ENCODE data around the gene EFTUD2. TPM values are rescaled to one million over a fixed set of nuclear protein-coding genes. Genes with fewer than 3 reads are reported as not detected.

Gene EFTUD2
- total RNA-seq, 1 donor, result 72.7 TPM

DNA sequence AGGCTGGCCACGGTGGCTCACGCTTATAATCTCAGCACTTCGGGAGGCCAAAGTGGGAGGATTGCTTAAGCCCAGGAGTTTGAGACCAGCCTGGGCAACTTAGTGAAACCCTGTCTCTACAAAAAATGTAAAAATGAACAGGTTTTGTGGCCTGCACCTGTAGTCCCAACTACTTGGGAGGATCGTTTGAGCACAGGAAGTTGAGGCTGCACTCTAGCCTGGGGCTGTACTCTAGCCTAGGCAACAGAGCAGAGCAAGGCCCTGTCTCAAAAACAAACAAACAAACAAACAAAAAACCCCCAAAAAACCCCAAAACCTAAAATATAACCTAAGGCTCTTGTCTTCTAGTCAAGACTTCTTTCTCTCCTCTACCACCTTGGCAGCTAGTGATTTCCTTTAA is 59.0 kb downstream of the EFTUD2 start:
- H3K36me3 ChIP-seq (ENCODE audit: insufficient read depth, low read length), result no peaks in the 10 kb centered on the region
- no peak overlapping the region for H3K4me2 ChIP-seq (ENCODE audit: insufficient read depth, low read length)
- H4K20me1 ChIP-seq (ENCODE audit: insufficient read depth, low read length), result no peaks in the 10 kb centered on the region
- DNase-seq (ENCODE audit: insufficient read length, low spot score, missing footprints), result no peak
- peaks cover 2% of the 10 kb centered on the region for H3K4me1 ChIP-seq (ENCODE audit: insufficient read depth, low read length)
- no peaks in the 10 kb centered on the region for H3K9me3 ChIP-seq (ENCODE audit: low read depth, low read length)
- no peak overlapping the region for H3K27ac ChIP-seq (ENCODE audit: low read depth, low read length)
- no peak for TF ChIP-seq CTCF (IDR thresholded peaks at IDR 0.05; ENCODE audit: extremely low read depth, low read depth, low read length)
- no peak overlapping the region for H3K4me3 ChIP-seq (ENCODE audit: insufficient read depth, low read length)
- no peak overlapping the region for H2AFZ ChIP-seq (ENCODE audit: low read length)
- no peaks in the 10 kb centered on the region for H3K27me3 ChIP-seq (ENCODE audit: insufficient read depth, low read length)
- H3K79me2 ChIP-seq (ENCODE audit: insufficient read depth, low read length), result no peaks in the 10 kb centered on the region

GRCh38 chr17:44837196-44837595 is 62.0 kb downstream of the EFTUD2 start:
- Histone ChIP-seq H3K79me2 (ENCODE audit: insufficient read depth, low read length) (no peaks in the 10 kb centered on the region), H4K20me1 (ENCODE audit: insufficient read depth, low read length) (no peaks in the 10 kb centered on the region), H3K4me3 (ENCODE audit: insufficient read depth, low read length) (no peak overlapping the region), H3K27me3 (ENCODE audit: insufficient read depth, low read length) (no peaks in the 10 kb centered on the region), H3K4me1 (ENCODE audit: insufficient read depth, low read length) (no peaks in the 10 kb centered on the region), H3K36me3 (ENCODE audit: insufficient read depth, low read length) (no peaks in the 10 kb centered on the region), H3K9me3 (ENCODE audit: low read depth, low read length) (no peaks in the 10 kb centered on the region), H3K27ac (ENCODE audit: low read depth, low read length) (no peak overlapping the region), H3K4me2 (ENCODE audit: insufficient read depth, low read length) (no peak overlapping the region), H2AFZ (ENCODE audit: low read length) (no peak overlapping the region)
- peak; percentile 45 for DNase-seq (ENCODE audit: insufficient read length, low spot score, missing footprints)
- no peak for TF ChIP-seq CTCF (IDR thresholded peaks at IDR 0.05; ENCODE audit: extremely low read depth, low read depth, low read length)

DNA sequence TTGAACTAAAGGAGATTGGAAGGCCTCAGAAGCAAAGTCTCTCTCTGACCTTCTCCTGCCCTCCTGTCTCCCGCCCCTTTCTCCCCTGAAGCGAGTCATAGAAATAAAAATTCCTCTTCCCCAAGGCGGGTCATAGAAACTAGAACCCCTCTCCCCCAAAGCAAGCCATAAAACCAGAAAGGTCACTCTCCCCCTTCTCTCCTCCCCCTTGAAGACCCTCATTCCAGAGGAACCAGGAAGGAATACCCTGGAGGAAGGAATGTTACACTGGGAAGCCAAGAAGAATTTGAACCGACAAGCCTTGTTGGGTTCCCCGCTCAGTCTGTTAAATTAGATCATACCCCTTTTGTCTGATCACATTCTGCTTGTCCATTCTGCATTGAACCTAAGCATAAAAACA is 66.4 kb downstream of the EFTUD2 start:
- no peak overlapping the region for H3K27ac ChIP-seq (ENCODE audit: low read depth, low read length)
- H3K4me3 ChIP-seq (ENCODE audit: insufficient read depth, low read length), result no peak overlapping the region
- no peaks in the 10 kb centered on the region for H4K20me1 ChIP-seq (ENCODE audit: insufficient read depth, low read length)
- H3K36me3 ChIP-seq (ENCODE audit: insufficient read depth, low read length), result no peaks in the 10 kb centered on the region
- TF ChIP-seq CTCF (IDR thresholded peaks at IDR 0.05; ENCODE audit: extremely low read depth, low read depth, low read length), result peak; percentile 4
- no peak for DNase-seq (ENCODE audit: insufficient read length, low spot score, missing footprints)
- peaks cover 16% of the 10 kb centered on the region for H3K79me2 ChIP-seq (ENCODE audit: insufficient read depth, low read length)
- H3K4me2 ChIP-seq (ENCODE audit: insufficient read depth, low read length), result no peak overlapping the region
- H2AFZ ChIP-seq (ENCODE audit: low read length), result no peak overlapping the region
- H3K27me3 ChIP-seq (ENCODE audit: insufficient read depth, low read length), result no peaks in the 10 kb centered on the region
- H3K9me3 ChIP-seq (ENCODE audit: low read depth, low read length), result no peaks in the 10 kb centered on the region
- H3K4me1 ChIP-seq (ENCODE audit: insufficient read depth, low read length), result peaks cover 8% of the 10 kb centered on the region

DNA sequence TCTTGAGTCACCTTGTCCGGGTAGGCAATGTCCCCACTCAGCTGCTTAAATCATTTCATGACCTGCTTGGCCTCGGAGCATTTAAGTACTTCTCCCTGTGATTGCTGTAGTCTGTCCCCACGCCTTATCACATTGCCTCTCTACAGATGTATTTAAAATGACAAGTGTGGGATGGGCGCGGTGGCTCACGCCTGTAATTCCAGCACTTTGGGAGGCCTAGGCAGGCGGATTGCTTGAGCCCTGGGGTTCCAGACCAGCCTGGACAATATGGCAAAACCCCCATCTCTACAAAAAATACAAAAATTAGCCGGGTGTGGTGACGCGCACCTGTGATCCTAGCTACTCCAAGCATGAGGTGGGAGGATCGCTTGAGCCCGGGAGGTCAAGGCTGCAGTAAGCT is 67.9 kb downstream of the EFTUD2 start:
- no peak overlapping the region for H2AFZ ChIP-seq (ENCODE audit: low read length)
- H3K36me3 ChIP-seq (ENCODE audit: insufficient read depth, low read length), result no peaks in the 10 kb centered on the region
- peaks cover 17% of the 10 kb centered on the region for H3K4me1 ChIP-seq (ENCODE audit: insufficient read depth, low read length)
- DNase-seq (ENCODE audit: insufficient read length, low spot score, missing footprints), result no peak
- no peaks in the 10 kb centered on the region for H3K27me3 ChIP-seq (ENCODE audit: insufficient read depth, low read length)
- peaks cover 30% of the 10 kb centered on the region for H3K79me2 ChIP-seq (ENCODE audit: insufficient read depth, low read length)
- H3K4me3 ChIP-seq (ENCODE audit: insufficient read depth, low read length), result no peak overlapping the region
- peaks cover 2% of the 10 kb centered on the region for H4K20me1 ChIP-seq (ENCODE audit: insufficient read depth, low read length)
- TF ChIP-seq CTCF (IDR thresholded peaks at IDR 0.05; ENCODE audit: extremely low read depth, low read depth, low read length), result no peak
- H3K27ac ChIP-seq (ENCODE audit: low read depth, low read length), result no peak overlapping the region
- H3K9me3 ChIP-seq (ENCODE audit: low read depth, low read length), result no peaks in the 10 kb centered on the region
- no peak overlapping the region for H3K4me2 ChIP-seq (ENCODE audit: insufficient read depth, low read length)
